ENCODE measurements around the gene TGFBI.

DNA sequence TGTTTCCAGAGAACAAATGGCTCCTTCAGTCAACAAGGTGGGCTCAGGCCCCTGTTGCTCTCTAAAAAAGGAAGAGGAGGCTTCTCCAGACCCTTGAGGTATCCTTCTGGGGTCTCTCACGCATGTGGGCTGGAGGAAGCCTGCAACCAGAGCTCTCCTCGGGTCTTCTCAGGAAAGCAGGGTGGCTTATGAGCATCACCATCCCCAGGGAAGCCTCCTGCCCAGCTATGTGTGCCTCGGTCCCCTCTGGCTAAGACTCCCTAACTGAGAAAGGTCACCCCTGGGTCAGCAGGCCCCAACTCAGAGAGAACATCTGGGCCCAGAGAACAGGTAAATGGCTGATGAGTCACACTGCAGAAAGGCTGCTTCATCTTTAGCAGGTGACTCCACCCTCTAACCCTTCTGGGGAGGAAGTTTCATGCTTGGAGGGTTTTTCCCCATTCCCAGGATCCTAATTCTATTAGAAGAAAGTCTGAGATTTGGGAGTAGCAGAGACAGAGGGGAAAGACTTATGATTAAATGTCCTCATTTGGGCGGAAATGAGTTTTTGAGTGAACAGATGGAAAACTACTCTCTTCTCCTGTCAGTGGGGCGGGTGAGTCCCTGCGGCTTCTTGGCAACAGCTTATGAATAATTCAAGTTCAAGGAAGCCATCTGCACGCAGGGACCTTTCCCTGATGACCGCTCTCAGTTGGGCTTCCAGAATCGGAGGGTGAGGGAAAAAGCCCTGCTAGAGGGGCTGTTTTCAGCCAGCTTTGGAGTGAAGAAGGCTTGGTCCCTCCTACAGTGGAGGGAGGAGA is 41.9 kb downstream of the TGFBI start:
- TF ChIP-seq CTCF (conservative IDR thresholded peaks at IDR 0.05 in 1 of 2, IDR thresholded peaks at IDR 0.05 in 1 of 2; ENCODE audit: low read depth in 1 of 2, low read length in 2 of 2) (no peak), EZH2 (IDR thresholded peaks at IDR 0.05; ENCODE audit: low read length, missing control alignments) (no peak)

Measured in fibroblast of lung (primary cell).